HEK293T (cell line): ENCODE data around the gene KLHL6.

Experiments
- CTCF ChIA-PET: fragments of 350-600 bp; formaldehyde crosslinking; extraction: SDS; loops from one replicate; lab custom pipeline; 2021; ENCODE audit warnings: antibody characterized with exemption, inconsistent platforms; lab: Yijun Ruan, JAX
- POLR2A ChIA-PET: fragments of 350-600 bp; formaldehyde crosslinking; extraction: SDS; loops from one replicate; lab custom pipeline; 2020; ENCODE audit warnings: antibody characterized with exemption, inconsistent platforms; lab: Yijun Ruan, JAX
- DNase-seq: peaks from one replicate; pipeline ENCODE4 v3.0.0; 2012; ENCODE audit warnings: mixed read lengths; ENCODE audit errors: extremely low spot score
- ARNT ChIP-seq: fragments of 450-650 bp; IDR thresholded peaks from 2 replicates; pipeline ENCODE4 v1.6.1; 2017; ENCODE audit warnings: mild to moderate bottlenecking
- BHLHE40 ChIP-seq: fragments of 450-650 bp; IDR thresholded peaks from 2 replicates; pipeline ENCODE4 v1.6.1; 2016; ENCODE audit warnings: mild to moderate bottlenecking, moderate library complexity, borderline replicate concordance
- CTBP1 ChIP-seq: fragments of 450-650 bp; IDR thresholded peaks from 2 replicates; pipeline ENCODE4 v1.6.1; 2016; ENCODE audit warnings: borderline replicate concordance
- ELF4 ChIP-seq: fragments of 450-650 bp; IDR thresholded peaks from 2 replicates; pipeline ENCODE4 v1.6.1; 2017; ENCODE audit warnings: antibody characterized with exemption
- FOXA1 ChIP-seq: fragments of 450-650 bp; IDR thresholded peaks from 2 replicates; pipeline ENCODE4 v1.6.1; 2016; ENCODE audit warnings: mild to moderate bottlenecking
- FOXK2 ChIP-seq: fragments of 450-650 bp; IDR thresholded peaks from 2 replicates; pipeline ENCODE4 v1.6.1; 2016; ENCODE audit warnings: mild to moderate bottlenecking
- FOXM1 ChIP-seq: fragments of 450-650 bp; IDR thresholded peaks from 2 replicates; pipeline ENCODE4 v1.6.1; 2017; ENCODE audit warnings: mild to moderate bottlenecking, borderline replicate concordance
- HDGF ChIP-seq: fragments of 450-650 bp; IDR thresholded peaks from 2 replicates; pipeline ENCODE4 v1.6.1; 2017; ENCODE audit warnings: antibody characterized with exemption, borderline replicate concordance
- L3MBTL2 ChIP-seq: fragments of 450-650 bp; conservative IDR thresholded peaks from 2 replicates; pipeline ENCODE4 v1.6.1; 2016; ENCODE audit warnings: mild to moderate bottlenecking
- LEF1 ChIP-seq: fragments of 450-650 bp; IDR thresholded peaks from 2 replicates; pipeline ENCODE4 v1.6.1; 2017; ENCODE audit warnings: mild to moderate bottlenecking, borderline replicate concordance
- NFRKB ChIP-seq: fragments of 450-650 bp; IDR thresholded peaks from 2 replicates; pipeline ENCODE4 v1.6.1; 2016; ENCODE audit warnings: mild to moderate bottlenecking, moderate library complexity
- SP1 ChIP-seq: fragments of 450-650 bp; IDR thresholded peaks from 2 replicates; pipeline ENCODE4 v1.6.1; 2017
- SUZ12 ChIP-seq: fragments of 450-650 bp; IDR thresholded peaks from 2 replicates; pipeline ENCODE4 v1.6.1; 2016; ENCODE audit warnings: mild to moderate bottlenecking
- TARDBP ChIP-seq: fragments of 450-650 bp; IDR thresholded peaks from 2 replicates; pipeline ENCODE4 v1.6.1; 2016
- ZNF384 ChIP-seq: fragments of 450-650 bp; IDR thresholded peaks from 2 replicates; pipeline ENCODE4 v1.6.1; 2016
- TF ChIP-seq, protein P1 (sequence below): fragments of 450-650 bp; IDR thresholded peaks from 2 replicates; pipeline ENCODE4 v1.6.1; 2016

KLHL6 gene

DNA sequence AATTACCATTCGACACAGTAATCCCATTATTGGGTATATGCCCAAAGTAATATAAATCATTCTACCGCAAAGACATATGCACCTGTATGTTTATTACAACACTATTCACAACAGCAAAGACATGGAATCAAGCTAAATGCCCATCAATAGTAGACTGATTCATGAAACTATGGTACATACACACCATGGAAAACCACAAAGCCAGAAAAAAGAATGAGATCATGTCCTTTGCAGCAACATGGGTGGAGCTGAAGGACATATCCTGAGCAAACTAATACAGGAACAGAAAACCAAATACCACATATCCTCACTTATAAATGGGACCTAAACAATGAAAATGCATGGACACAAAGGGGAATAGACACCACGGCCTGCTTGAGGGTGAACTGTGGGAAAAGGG lies 116.0 kb downstream of the KLHL6 start:
- DNase-seq, result no peak
- ChIA-PET CTCF (no interaction called here), POLR2A (no interaction called here)
- no peak for TF ChIP-seq SUZ12

DNA sequence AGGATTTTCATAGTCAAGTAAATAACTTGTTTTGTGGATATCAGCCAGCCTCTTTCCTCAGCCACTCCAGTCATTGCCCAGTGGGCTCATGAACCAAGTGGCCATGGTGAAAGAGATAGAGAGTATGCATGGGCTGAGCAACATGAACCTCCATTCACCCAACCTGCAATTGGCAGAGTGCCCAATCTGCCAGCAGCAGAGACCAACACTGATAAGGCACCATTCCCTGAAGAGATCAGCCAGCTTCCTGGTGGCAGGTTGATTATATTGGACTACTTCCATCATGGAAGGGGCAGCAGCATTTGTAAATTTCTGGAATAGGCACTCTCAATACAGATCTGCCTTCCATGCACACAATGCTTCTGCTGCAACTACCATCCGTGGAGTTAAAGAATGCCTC lies 116.8 kb downstream of the KLHL6 start:
- POLR2A ChIA-PET, result interaction anchor here (1.2 kb wide), 1 partner anchor 10 kb away, joined by 5 read pairs; the partner anchor contains the start of gene MCF2L2
- CTCF ChIA-PET, result no interaction called here
- no peak for TF ChIP-seq SP1
- TF ChIP-seq, protein P1, sequence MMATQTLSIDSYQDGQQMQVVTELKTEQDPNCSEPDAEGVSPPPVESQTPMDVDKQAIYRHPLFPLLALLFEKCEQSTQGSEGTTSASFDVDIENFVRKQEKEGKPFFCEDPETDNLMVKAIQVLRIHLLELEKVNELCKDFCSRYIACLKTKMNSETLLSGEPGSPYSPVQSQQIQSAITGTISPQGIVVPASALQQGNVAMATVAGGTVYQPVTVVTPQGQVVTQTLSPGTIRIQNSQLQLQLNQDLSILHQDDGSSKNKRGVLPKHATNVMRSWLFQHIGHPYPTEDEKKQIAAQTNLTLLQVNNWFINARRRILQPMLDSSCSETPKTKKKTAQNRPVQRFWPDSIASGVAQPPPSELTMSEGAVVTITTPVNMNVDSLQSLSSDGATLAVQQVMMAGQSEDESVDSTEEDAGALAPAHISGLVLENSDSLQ, result no peak
- no peak for TF ChIP-seq ELF4
- TF ChIP-seq BHLHE40, result no peak
- no peak for TF ChIP-seq ZNF384
- TF ChIP-seq NFRKB, result no peak
- TF ChIP-seq FOXM1, result no peak
- no peak for TF ChIP-seq SUZ12
- no peak for TF ChIP-seq L3MBTL2
- no peak for TF ChIP-seq CTBP1
- TF ChIP-seq FOXK2, result no peak
- no peak for TF ChIP-seq FOXA1
- no peak for TF ChIP-seq TARDBP
- no peak for TF ChIP-seq ARNT
- no peak for TF ChIP-seq HDGF
- no peak for TF ChIP-seq LEF1
- no peak for DNase-seq

DNA sequence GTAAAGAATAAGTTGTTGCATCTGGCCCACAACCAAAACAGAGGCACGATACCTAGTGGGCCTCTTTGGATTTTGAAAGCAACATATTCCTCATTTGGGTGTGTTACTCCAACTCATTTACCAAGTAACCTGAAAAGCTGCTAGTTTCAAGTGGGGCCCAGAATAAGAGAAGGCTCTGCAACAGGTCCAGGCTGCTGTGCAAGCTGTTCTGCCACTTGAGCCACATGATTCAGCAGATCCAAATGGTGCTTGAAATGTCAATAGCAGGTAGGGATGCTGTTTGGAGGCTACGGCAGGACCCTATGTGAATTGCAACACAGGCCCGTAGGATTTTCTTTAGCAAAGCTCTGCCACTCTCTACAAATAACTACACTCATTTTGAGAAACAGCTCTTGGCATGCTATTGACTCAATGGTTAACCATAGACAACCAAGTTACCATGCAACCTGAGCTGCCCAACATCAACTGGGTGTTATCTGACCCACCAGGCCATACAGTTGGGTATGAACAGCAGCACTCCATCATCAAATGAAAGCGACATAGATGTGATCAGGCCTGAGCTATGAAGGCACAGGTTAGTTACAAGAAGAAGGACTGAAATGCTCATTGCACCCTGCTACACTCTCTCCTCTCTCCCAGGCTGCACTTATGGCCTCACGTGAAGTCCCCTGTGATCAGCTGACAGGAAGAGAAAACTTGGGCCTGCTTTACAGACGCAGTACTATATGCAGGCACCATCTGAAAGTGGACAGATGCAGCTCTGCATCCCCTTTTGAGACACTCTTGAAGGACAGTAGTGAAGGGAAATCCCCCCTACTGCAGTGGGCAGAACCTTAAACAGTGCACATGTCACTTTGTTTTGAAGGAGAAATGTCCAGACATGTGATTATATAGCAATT lies 117.6 kb downstream of the KLHL6 start:
- TF ChIP-seq SP1, result no peak
- no peak for TF ChIP-seq NFRKB
- TF ChIP-seq TARDBP, result no peak
- TF ChIP-seq FOXK2, result no peak
- TF ChIP-seq BHLHE40, result no peak
- no peak for TF ChIP-seq FOXA1
- TF ChIP-seq L3MBTL2, result no peak
- no peak for TF ChIP-seq CTBP1
- DNase-seq, result no peak
- ChIA-PET CTCF (no interaction called here), POLR2A (interaction anchor here (1.2 kb wide), 1 partner anchor 10 kb away, joined by 5 read pairs; the partner anchor contains the start of gene MCF2L2)
